ENCODE results near the gene PPFIA2. TPM values are rescaled to one million over a fixed set of nuclear protein-coding genes. Genes with fewer than 3 reads are reported as not detected.

The PPFIA2 gene
- total and polyA plus RNA-seq, 10 of the 15 experiments (the other 5 are each of a cell fraction or from before 2014, with no cell fraction given), result 0.06 to 0.39 (median 0.18) TPM; not detected in 6

GRCh38 chr12:81224626-81225025 lies 534.5 kb downstream of the PPFIA2 start:
- H3K9ac ChIP-seq (ENCODE audit: control insufficient read depth, insufficient read depth, low read length), result no peak overlapping the region
- CTCF ChIA-PET, result no interaction called here
- H3K27ac ChIP-seq (ENCODE audit: control insufficient read depth, insufficient read depth), result no peak overlapping the region
- H3K36me3 ChIP-seq (ENCODE audit: control insufficient read depth in 2 of 2, insufficient read depth in 2 of 2, low read length in 1 of 2), result no peaks in the 10 kb centered on the region
- no peaks in the 10 kb centered on the region for H3K4me1 ChIP-seq (ENCODE audit: control insufficient read depth, insufficient read depth, low read length)
- TF ChIP-seq CREB1 (IDR thresholded peaks at IDR 0.05; ENCODE audit: low read depth) (no peak), E4F1 (IDR thresholded peaks at IDR 0.05; ENCODE audit: borderline replicate concordance, partially characterized antibody) (no peak), TCF3 (IDR thresholded peaks at IDR 0.05; ENCODE audit: borderline replicate concordance, insufficient read depth, low read depth, low read length) (no peak), MXI1 (IDR thresholded peaks at IDR 0.05; ENCODE audit: low read depth, low read length) (no peak), RAD51 (IDR thresholded peaks at IDR 0.05) (no peak), DPF2 (IDR thresholded peaks at IDR 0.05) (no peak), KLF5 (IDR thresholded peaks at IDR 0.05; ENCODE audit: partially characterized antibody) (no peak), HDAC6 (IDR thresholded peaks at IDR 0.05; ENCODE audit: unreplicated experiment) (no peak), NFXL1 (IDR thresholded peaks at IDR 0.05; ENCODE audit: borderline replicate concordance) (no peak), SPI1 (IDR thresholded peaks at IDR 0.05; ENCODE audit: borderline replicate concordance, insufficient read depth, low read depth, low read length) (no peak), BHLHE40 (IDR thresholded peaks at IDR 0.05; ENCODE audit: borderline replicate concordance in 1 of 2, low read depth in 2 of 2, low read length in 1 of 2) (no peak), ELK1 (IDR thresholded peaks at IDR 0.05; ENCODE audit: low read depth, low read length) (no peak), SMARCA5 (IDR thresholded peaks at IDR 0.05) (no peak), TCF7 (IDR thresholded peaks at IDR 0.05; ENCODE audit: borderline replicate concordance) (no peak), ZSCAN29 (IDR thresholded peaks at IDR 0.05) (no peak), PAX8 (IDR thresholded peaks at IDR 0.05) (no peak), SMAD1 (IDR thresholded peaks at IDR 0.05; ENCODE audit: low read depth, partially characterized antibody) (no peak), TCF12 (IDR thresholded peaks at IDR 0.05; ENCODE audit: low read depth, low read length) (no peak), GABPA (IDR thresholded peaks at IDR 0.05; ENCODE audit: low read depth) (no peak), CBX3 (IDR thresholded peaks at IDR 0.05; ENCODE audit: borderline replicate concordance, low read depth) (no peak)
- POLR2A ChIA-PET, result no interaction called here
- H3K4me2 ChIP-seq (ENCODE audit: control insufficient read depth, insufficient read depth), result no peak overlapping the region
- ATAC-seq (no peak), FAIRE-seq (no peak), DNase-seq (ENCODE audit: low read depth, low spot score) (no peak)
- H3K79me2 ChIP-seq (ENCODE audit: control insufficient read depth, insufficient read depth, low read length), result no peaks in the 10 kb centered on the region
- no peak overlapping the region for H2AFZ ChIP-seq (ENCODE audit: control insufficient read depth, low read depth, low read length)
- in situ Hi-C loops (cut with MboI) (no loop called here), intact Hi-C loops (cut with micrococcal nuclease; ENCODE audit: unreplicated experiment) (no loop called here)
- SMC1A ChIA-PET (ENCODE audit: uncharacterized antibody, unreplicated experiment), result interaction anchor here (1.0 kb wide), 1 partner anchor 8 kb away, joined by 5 read pairs; no protein-coding TSS in a partner anchor
- no TSS peak for BruUV-seq (replicated peaks)
- H3K4me3 ChIP-seq, result no peak overlapping the region
- H4K20me1 ChIP-seq (ENCODE audit: control insufficient read depth, insufficient read depth), result no peaks in the 10 kb centered on the region
- 44% methylated on average over 6 of the region's 6 CpGs for WGBS (ENCODE audit: insufficient coverage, insufficient replicate concordance, low lambda C conversion rate, missing lambda C conversion rate)
- RAD21 ChIA-PET (ENCODE audit: unreplicated experiment), result no interaction called here
- no peaks in the 10 kb centered on the region for H3K27me3 ChIP-seq (replicated peaks in 1 of 2; ENCODE audit: control insufficient read depth in 2 of 2, insufficient read depth in 2 of 2, low read length in 1 of 2)
- H3K9me3 ChIP-seq (replicated peaks; ENCODE audit: control insufficient read depth, insufficient read depth, low read length), result no peaks in the 10 kb centered on the region

All from GM12878 (cell line).